AG08395 (cell line): ENCODE results near the gene MICAL3.

Experiments
- DNase-seq: peaks from one replicate; pipeline ENCODE4 v3.0.0; 2012; ENCODE audit warnings: mixed read lengths, low spot score

MICAL3 gene

GRCh38 chr22:17866127-17866526 lies 158.2 kb downstream of the MICAL3 start:
- no peak for DNase-seq

GRCh38 chr22:17865183-17866055 lies 158.9 kb downstream of the MICAL3 start:
- no peak for DNase-seq

GRCh38 chr22:17864398-17865182 lies 159.8 kb downstream of the MICAL3 start:
- DNase-seq: no peak

- no peak for DNase-seq
Observed at GRCh38 chr22:17862646-17863181, 161.6 kb downstream of the MICAL3 start.

GRCh38 chr22:17861909-17862308 lies 162.5 kb downstream of the MICAL3 start:
- no peak for DNase-seq

- no peak for DNase-seq
Observed at GRCh38 chr22:17860220-17860965, 164.0 kb downstream of the MICAL3 start.

- DNase-seq: no peak
Observed at GRCh38 chr22:17858033-17858432, 166.3 kb downstream of the MICAL3 start.

GRCh38 chr22:17855572-17856290 lies 168.6 kb downstream of the MICAL3 start:
- DNase-seq: no peak

- no peak for DNase-seq
Observed at GRCh38 chr22:17853073-17853472, 171.3 kb downstream of the MICAL3 start.

GRCh38 chr22:17851759-17852158 lies 172.6 kb downstream of the MICAL3 start:
- no peak for DNase-seq

GRCh38 chr22:17847360-17848078 lies 176.8 kb downstream of the MICAL3 start:
- DNase-seq: peak; percentile 5

GRCh38 chr22:17846326-17846992 lies 177.9 kb downstream of the MICAL3 start:
- DNase-seq: peak; percentile 36

GRCh38 chr22:17845790-17846189 lies 178.6 kb downstream of the MICAL3 start:
- DNase-seq: peak; percentile 70

GRCh38 chr22:17845327-17845726 lies 179.0 kb downstream of the MICAL3 start:
- no peak for DNase-seq

GRCh38 chr22:17844150-17844549 lies 180.2 kb downstream of the MICAL3 start:
- DNase-seq: no peak

GRCh38 chr22:17842386-17842785 lies 182.0 kb downstream of the MICAL3 start:
- no peak for DNase-seq

- no peak for DNase-seq
Observed at GRCh38 chr22:17841836-17842235, 182.5 kb downstream of the MICAL3 start.

- no peak for DNase-seq
Observed at GRCh38 chr22:17838180-17838865, 186.0 kb downstream of the MICAL3 start.

- no peak for DNase-seq
Observed at GRCh38 chr22:17836992-17837742, 187.2 kb downstream of the MICAL3 start.
